Hepatocyte (in vitro differentiated cells): Measurements from ENCODE around the gene KIAA1614. TPM values are rescaled to one million over a fixed set of nuclear protein-coding genes. Genes with fewer than 3 reads are reported as not detected.

Source experiments
- DNase-seq: peaks from one replicate; pipeline ENCODE4 v3.0.0-alpha.2; 2016; ENCODE audit warnings: low spot score
- H2AFZ ChIP-seq: fragments of 200-600 bp; sonication (generic); 2 replicates; pipeline ENCODE4 v1.6.0; 2016; ENCODE audit warnings: antibody characterized with exemption, mild to moderate bottlenecking
- H3K27ac ChIP-seq: fragments of 200-600 bp; sonication (generic); 2 replicates; pipeline ENCODE4 v1.5.1; 2016; ENCODE audit warnings: mild to moderate bottlenecking
- H3K27me3 ChIP-seq: fragments of 200-600 bp; sonication (generic); 2 replicates; pipeline ENCODE4 v1.6.1; 2016
- H3K36me3 ChIP-seq: fragments of 200-600 bp; sonication (generic); replicated peaks from 2 replicates; pipeline ENCODE4 v1.5.1; 2016; ENCODE audit warnings: low read depth; ENCODE audit not compliant: insufficient read depth
- H3K4me1 ChIP-seq: fragments of 200-600 bp; sonication (generic); 2 replicates; pipeline ENCODE4 v1.5.1; 2016; ENCODE audit warnings: mild to moderate bottlenecking, moderate library complexity; ENCODE audit not compliant: insufficient read depth
- H3K4me2 ChIP-seq: fragments of 200-600 bp; sonication (generic); 2 replicates; pipeline ENCODE4 v1.6.0; 2016
- H3K4me3 ChIP-seq: fragments of 200-600 bp; sonication (generic); 2 replicates; pipeline ENCODE4 v1.5.1; 2016; ENCODE audit warnings: mild to moderate bottlenecking
- H3K79me2 ChIP-seq: fragments of 200-600 bp; sonication (generic); 2 replicates; pipeline ENCODE4 v1.6.0; 2017; ENCODE audit warnings: mild to moderate bottlenecking
- H3K9me2 ChIP-seq: fragments of 200-600 bp; sonication (generic); replicated peaks from 2 replicates; pipeline ENCODE4 v1.6.0; 2017; ENCODE audit warnings: mild to moderate bottlenecking; ENCODE audit not compliant: insufficient read depth
- H3K9me3 ChIP-seq: fragments of 200-600 bp; sonication (generic); 2 replicates; pipeline ENCODE4 v1.5.1; 2016; ENCODE audit warnings: low read depth, mild to moderate bottlenecking
- H4K20me1 ChIP-seq: fragments of 200-600 bp; sonication (generic); 2 replicates; pipeline ENCODE4 v1.6.0; 2016; ENCODE audit warnings: mild to moderate bottlenecking; ENCODE audit not compliant: insufficient read depth, poor library complexity, severe bottlenecking
- CTCF ChIP-seq: fragments of 200-600 bp; sonication (generic); IDR thresholded peaks from 2 replicates; pipeline ENCODE4 v1.5.1; 2016; ENCODE audit warnings: antibody characterized with exemption, mild to moderate bottlenecking; ENCODE audit not compliant: poor library complexity
- EZH2 ChIP-seq: fragments of 200-600 bp; sonication (generic); IDR thresholded peaks from 2 replicates; pipeline ENCODE4 v1.6.1; 2016; ENCODE audit warnings: antibody characterized with exemption, mild to moderate bottlenecking, borderline replicate concordance
- EZH2phosphoT487 ChIP-seq: fragments of 200-600 bp; sonication (generic); IDR thresholded peaks from one replicate; pipeline ENCODE4 v1.6.1; 2018; ENCODE audit warnings: antibody characterized with exemption, mild to moderate bottlenecking, low read depth, moderate library complexity; ENCODE audit not compliant: unreplicated experiment, severe bottlenecking
- WGBS: methylation state at CpG from one replicate; pipeline ENCODE4 v1.1.6; 2016; ENCODE audit warnings: low lambda C conversion rate; ENCODE audit errors: missing lambda C conversion rate; 5-methylcytosine and 5-hydroxymethylcytosine counted together
- polyA plus RNA-seq: library from polyadenylated mRNA; unstranded; fragments of >200 nt; fragmentation: Nextera tagmentation; extraction: Ambion mirVana; gene quantifications from 2 replicates; pipeline ENCODE4 v1.2.1, GENCODE V29; 2016
- total RNA-seq: library from RNA; depleted of rRNA; stranded (reverse); fragments of >200 nt; gene quantifications from 2 replicates; pipeline ENCODE4 v1.2.3, GENCODE V29; 2014

The KIAA1614 gene
- total and polyA plus RNA-seq, 2 experiments from 2014 or later = 2.5 to 2.6 TPM

GRCh38 chr1:180937012-180937372 lies 24.3 kb downstream of the KIAA1614 start:
- WGBS = 100% methylated on average over 1 of the region's 1 CpG
- no peak overlapping the region for H3K4me3 ChIP-seq
- H4K20me1 ChIP-seq = no peaks in the 10 kb centered on the region
- no peak for TF ChIP-seq CTCF
- TF ChIP-seq EZH2phosphoT487 = no peak
- no peak for TF ChIP-seq EZH2
- H3K27me3 ChIP-seq = no peaks in the 10 kb centered on the region
- no peaks in the 10 kb centered on the region for H3K36me3 ChIP-seq
- H3K27ac ChIP-seq = no peak overlapping the region
- H3K79me2 ChIP-seq = no peaks in the 10 kb centered on the region
- H3K4me1 ChIP-seq = no peaks in the 10 kb centered on the region
- no peaks in the 10 kb centered on the region for H3K9me2 ChIP-seq
- H3K4me2 ChIP-seq = no peak overlapping the region
- H2AFZ ChIP-seq = no peak overlapping the region
- H3K9me3 ChIP-seq = no peaks in the 10 kb centered on the region
- no peak for DNase-seq

- WGBS = 85% methylated on average over 9 of the region's 9 CpGs
- Histone ChIP-seq H3K27me3 (no peaks in the 10 kb centered on the region), H3K4me2 (no peak overlapping the region), H4K20me1 (no peaks in the 10 kb centered on the region), H3K9me2 (no peaks in the 10 kb centered on the region), H3K27ac (no peak overlapping the region), H3K4me1 (no peaks in the 10 kb centered on the region), H2AFZ (no peak overlapping the region), H3K36me3 (no peaks in the 10 kb centered on the region), H3K4me3 (no peak overlapping the region), H3K9me3 (no peaks in the 10 kb centered on the region), H3K79me2 (no peaks in the 10 kb centered on the region)
- no peak for TF ChIP-seq CTCF
- no peak for TF ChIP-seq EZH2phosphoT487
- no peak for TF ChIP-seq EZH2
- no peak for DNase-seq
Observed at GRCh38 chr1:180937624-180938225, 25.0 kb downstream of the KIAA1614 start.

GRCh38 chr1:180939073-180939710 lies 26.5 kb downstream of the KIAA1614 start:
- 97% methylated on average over 7 of the region's 9 CpGs for WGBS
- H3K9me2 ChIP-seq = no peaks in the 10 kb centered on the region
- H3K4me3 ChIP-seq = no peak overlapping the region
- TF ChIP-seq CTCF (no peak), EZH2 (no peak), EZH2phosphoT487 (no peak)
- H3K36me3 ChIP-seq = no peaks in the 10 kb centered on the region
- DNase-seq = no peak
- H3K4me2 ChIP-seq = no peak overlapping the region
- no peaks in the 10 kb centered on the region for H3K79me2 ChIP-seq
- no peak overlapping the region for H3K27ac ChIP-seq
- no peaks in the 10 kb centered on the region for H3K27me3 ChIP-seq
- H3K9me3 ChIP-seq = no peaks in the 10 kb centered on the region
- no peaks in the 10 kb centered on the region for H4K20me1 ChIP-seq
- no peak overlapping the region for H2AFZ ChIP-seq
- H3K4me1 ChIP-seq = no peaks in the 10 kb centered on the region
